A673 (cell line): ENCODE data around the gene PRKACG. TPM values are rescaled to one million over a fixed set of nuclear protein-coding genes. Genes with fewer than 3 reads are reported as not detected.
"Not testable (repeated sequence)": the region's sequence is repeated elsewhere in the genome, so short reads cannot be mapped to it uniquely, and the experiment has no call there.

Source experiments
- BruUV-seq: library from RNA; stranded (reverse); fragments of 400-500 nt; replicated peaks from 2 replicates; lab custom pipeline; 2021; lab: Mats Ljungman, UMichigan
- CTCF ChIA-PET: fragments of 300-600 bp; sonication (Branson Sonifier 250); formaldehyde crosslinking; loops from one replicate; lab custom pipeline; 2022; ENCODE audit warnings: antibody characterized with exemption; lab: Charles Lee
- POLR2A ChIA-PET: fragments of 300-600 bp; sonication (Branson Sonifier 250); formaldehyde crosslinking; loops from one replicate; lab custom pipeline; 2022; ENCODE audit warnings: antibody characterized with exemption; ENCODE audit not compliant: low non-redundant PET; lab: Charles Lee
- DNase-seq: peaks from one replicate; pipeline ENCODE4 v3.0.0-alpha.2; 2015; ENCODE audit warnings: low spot score
- H3K27ac ChIP-seq: fragments of 200-600 bp; sonication (generic); 2 replicates; pipeline ENCODE4 v1.5.1; 2016; ENCODE audit warnings: mixed run types, low read depth, mild to moderate bottlenecking, mixed read lengths, antibody characterized with exemption, low read length; ENCODE audit not compliant: poor library complexity, severe bottlenecking
- H3K27me3 ChIP-seq: fragments of 200-600 bp; sonication (generic); replicated peaks from 2 replicates; pipeline ENCODE4 v1.6.1; 2017; ENCODE audit warnings: mixed run types, low read depth, mild to moderate bottlenecking, mixed read lengths, antibody characterized with exemption, low read length; ENCODE audit not compliant: insufficient read depth, poor library complexity
- H3K36me3 ChIP-seq: fragments of 200-600 bp; sonication (generic); 2 replicates; pipeline ENCODE4 v1.6.1; 2016; ENCODE audit warnings: mixed run types, mild to moderate bottlenecking, mixed read lengths, antibody characterized with exemption, low read length; ENCODE audit not compliant: insufficient read depth, poor library complexity, severe bottlenecking
- H3K4me1 ChIP-seq: fragments of 200-600 bp; sonication (generic); 2 replicates; pipeline ENCODE4 v1.6.1; 2017; ENCODE audit warnings: mixed run types, mild to moderate bottlenecking, mixed read lengths, antibody characterized with exemption, low read length; ENCODE audit not compliant: insufficient read depth, poor library complexity, severe bottlenecking
- H3K4me3 ChIP-seq: fragments of 200-600 bp; sonication (generic); 2 replicates; pipeline ENCODE4 v1.5.1; 2016; ENCODE audit warnings: low read depth, mixed run types, mild to moderate bottlenecking, mixed read lengths, low read length; ENCODE audit not compliant: poor library complexity, severe bottlenecking
- H3K9me3 ChIP-seq: fragments of 200-600 bp; sonication (generic); 2 replicates; pipeline ENCODE4 v1.6.1; 2016; ENCODE audit warnings: mixed run types, low read depth, mild to moderate bottlenecking, mixed read lengths, antibody characterized with exemption, low read length; ENCODE audit not compliant: poor library complexity, severe bottlenecking
- CTCF ChIP-seq: fragments of 300-800, 200-600 bp; sonication (generic); conservative IDR thresholded peaks from 2 replicates; pipeline ENCODE4 v1.5.1; 2017; ENCODE audit warnings: low read depth, mild to moderate bottlenecking, antibody characterized with exemption, low read length, moderate library complexity, mixed read lengths
- EZH2 ChIP-seq: fragments of 200-600 bp; sonication (generic); IDR thresholded peaks from 2 replicates; pipeline ENCODE4 v1.6.1; 2017; ENCODE audit warnings: borderline replicate concordance, low read depth, mild to moderate bottlenecking, mixed read lengths, antibody characterized with exemption, low read length; ENCODE audit not compliant: poor library complexity, severe bottlenecking
- intact Hi-C: fragments of 100-400 bp; cut with micrococcal nuclease; formaldehyde crosslinking; loops from one replicate; pipeline ENCODE4 v1.10.0; 2022; ENCODE audit not compliant: unreplicated experiment
- total RNA-seq: library from RNA; stranded (reverse); gene quantifications from 2 replicates; pipeline ENCODE4 v1.2.3, GENCODE V29; 2021

The PRKACG gene
- total RNA-seq, 1 experiment from 2014 or later = not detected

GRCh38 chr9:69058101-69058500, 44.2 kb upstream of the PRKACG start:
- DNase-seq = no peak
- Histone ChIP-seq H3K9me3 (no peaks in the 10 kb centered on the region), H3K27ac (no peak overlapping the region), H3K36me3 (no peaks in the 10 kb centered on the region), H3K27me3 (no peaks in the 10 kb centered on the region), H3K4me3 (no peak overlapping the region), H3K4me1 (no peaks in the 10 kb centered on the region)
- intact Hi-C loops = loop anchor here (5.0 kb wide), 1 partner anchor 874 kb away; no protein-coding TSS in a partner anchor
- ChIA-PET CTCF (no interaction called here), POLR2A (no interaction called here)
- TF ChIP-seq CTCF = no peak
- TF ChIP-seq EZH2 = no peak
- no TSS peak for BruUV-seq

- Histone ChIP-seq H3K36me3 (no peaks in the 10 kb centered on the region), H3K27me3 (no peaks in the 10 kb centered on the region), H3K4me3 (no peak overlapping the region), H3K4me1 (no peaks in the 10 kb centered on the region), H3K27ac (no peak overlapping the region), H3K9me3 (no peaks in the 10 kb centered on the region)
- no peak for TF ChIP-seq CTCF
- TF ChIP-seq EZH2 = no peak
- CTCF ChIA-PET = no interaction called here
- intact Hi-C loops = loop anchor here (5.0 kb wide), 1 partner anchor 876 kb away; no protein-coding TSS in a partner anchor
- POLR2A ChIA-PET = no interaction called here
- no TSS peak for BruUV-seq
- DNase-seq = no peak
These were observed 42.4 kb upstream of the PRKACG start for GRCh38 chr9:69056191-69056815.

GRCh38 chr9:69054989-69055388, 41.1 kb upstream of the PRKACG start:
- Histone ChIP-seq H3K4me1 (no peaks in the 10 kb centered on the region), H3K36me3 (no peaks in the 10 kb centered on the region), H3K27me3 (no peaks in the 10 kb centered on the region), H3K27ac (no peak overlapping the region), H3K4me3 (no peak overlapping the region), H3K9me3 (no peaks in the 10 kb centered on the region)
- POLR2A ChIA-PET = no interaction called here
- no peak for DNase-seq
- TF ChIP-seq EZH2 (no peak), CTCF (no peak)
- BruUV-seq = no TSS peak
- CTCF ChIA-PET = interaction anchor here (0.6 to 2.3 kb wide), 2 partner anchors 138 to 189 kb away, joined by 7 to 18 read pairs; no protein-coding TSS in a partner anchor
- intact Hi-C loops = loop anchor here (1.0 to 5.0 kb wide), 3 partner anchors 138 to 877 kb away; no protein-coding TSS in a partner anchor

GRCh38 chr9:69050936-69051335, 37.0 kb upstream of the PRKACG start:
- intact Hi-C loops = loop anchor here (5.0 kb wide), 1 partner anchor 496 kb away; no protein-coding TSS in a partner anchor
- CTCF ChIA-PET, H3K4me1 ChIP-seq, POLR2A ChIA-PET, H3K27ac ChIP-seq, H3K36me3 ChIP-seq, H3K4me3 ChIP-seq, H3K27me3 ChIP-seq, H3K9me3 ChIP-seq, BruUV-seq, DNase-seq: not testable (repeated sequence)
